ENCODE data around the gene HIGD1C.
A peak's percentile ranks its signal among the peaks of the same experiment; 100 is the strongest.

Gene HIGD1C

DNA sequence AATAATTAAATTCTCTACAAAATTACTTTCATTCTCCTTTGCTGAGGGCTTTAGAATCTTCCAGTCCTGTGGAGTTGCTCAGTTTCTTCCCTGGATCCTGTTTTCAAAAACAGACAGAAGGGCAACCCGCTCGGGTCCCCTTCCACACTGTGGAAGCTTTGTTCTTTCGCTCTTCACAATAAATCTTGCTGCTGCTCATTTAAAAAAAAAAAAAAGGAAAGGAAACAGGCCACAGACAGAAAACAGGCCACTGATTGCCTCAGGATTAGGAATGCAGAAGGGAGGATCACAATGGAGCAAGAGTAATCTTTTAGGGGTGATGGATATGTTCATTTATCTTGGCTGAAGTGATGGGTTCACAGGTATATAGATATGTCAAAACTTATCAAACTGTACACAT lies 29.5 kb upstream of the HIGD1C start:
- DNase-seq (ENCODE audit: low spot score) = no peak
- in situ Hi-C loops (cut with MboI; ENCODE audit: low pct_unique_long_range_greater_than_20kb, low sequenced_read_pairs, unreplicated experiment) = no loop called here
- TF ChIP-seq, protein P1, sequence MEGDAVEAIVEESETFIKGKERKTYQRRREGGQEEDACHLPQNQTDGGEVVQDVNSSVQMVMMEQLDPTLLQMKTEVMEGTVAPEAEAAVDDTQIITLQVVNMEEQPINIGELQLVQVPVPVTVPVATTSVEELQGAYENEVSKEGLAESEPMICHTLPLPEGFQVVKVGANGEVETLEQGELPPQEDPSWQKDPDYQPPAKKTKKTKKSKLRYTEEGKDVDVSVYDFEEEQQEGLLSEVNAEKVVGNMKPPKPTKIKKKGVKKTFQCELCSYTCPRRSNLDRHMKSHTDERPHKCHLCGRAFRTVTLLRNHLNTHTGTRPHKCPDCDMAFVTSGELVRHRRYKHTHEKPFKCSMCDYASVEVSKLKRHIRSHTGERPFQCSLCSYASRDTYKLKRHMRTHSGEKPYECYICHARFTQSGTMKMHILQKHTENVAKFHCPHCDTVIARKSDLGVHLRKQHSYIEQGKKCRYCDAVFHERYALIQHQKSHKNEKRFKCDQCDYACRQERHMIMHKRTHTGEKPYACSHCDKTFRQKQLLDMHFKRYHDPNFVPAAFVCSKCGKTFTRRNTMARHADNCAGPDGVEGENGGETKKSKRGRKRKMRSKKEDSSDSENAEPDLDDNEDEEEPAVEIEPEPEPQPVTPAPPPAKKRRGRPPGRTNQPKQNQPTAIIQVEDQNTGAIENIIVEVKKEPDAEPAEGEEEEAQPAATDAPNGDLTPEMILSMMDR (IDR thresholded peaks at IDR 0.05; ENCODE audit: extremely low read depth, insufficient read depth, missing control alignments) = no peak

DNA sequence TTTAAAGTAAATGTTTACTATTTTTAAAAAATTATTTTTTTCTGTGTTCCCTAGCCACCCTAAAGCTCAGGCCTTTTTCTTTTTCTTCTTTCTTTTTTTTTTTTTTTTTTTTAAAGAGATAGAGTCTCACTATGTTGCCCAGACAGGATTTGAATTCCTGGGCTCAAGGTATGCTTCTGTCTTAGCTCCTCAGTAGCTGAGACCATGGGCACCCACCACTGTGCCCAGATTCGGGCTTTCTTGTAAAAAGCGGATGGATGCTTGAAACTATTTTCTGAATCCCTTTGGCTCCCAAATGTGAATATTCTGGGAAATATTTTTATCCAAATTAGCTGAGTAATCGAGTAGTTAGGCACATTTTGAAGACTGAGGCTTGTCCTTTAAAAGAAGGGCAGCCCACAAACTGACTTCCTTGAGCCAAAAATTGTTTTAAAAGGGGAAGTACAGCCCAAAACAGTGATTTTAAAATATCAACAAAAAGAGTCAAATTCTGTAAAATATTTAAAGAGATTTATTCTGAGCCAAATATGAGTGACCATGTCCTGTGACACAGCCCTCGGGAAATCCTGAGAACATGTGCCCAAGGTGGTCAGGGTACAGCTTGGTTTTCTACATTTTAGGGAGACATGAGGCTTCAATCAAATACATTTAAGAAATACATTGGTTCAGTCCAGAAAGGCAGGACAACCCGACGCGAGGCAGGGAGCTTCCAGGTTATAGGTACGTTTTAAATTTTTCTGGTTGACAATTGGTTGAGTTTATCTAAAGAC lies 28.8 kb upstream of the HIGD1C start:
- in situ Hi-C loops (cut with MboI; ENCODE audit: low pct_unique_long_range_greater_than_20kb, low sequenced_read_pairs, unreplicated experiment) = no loop called here
- TF ChIP-seq, protein P1 (IDR thresholded peaks at IDR 0.05; ENCODE audit: extremely low read depth, insufficient read depth, missing control alignments) = no peak
- no peak for DNase-seq (ENCODE audit: low spot score)

DNA sequence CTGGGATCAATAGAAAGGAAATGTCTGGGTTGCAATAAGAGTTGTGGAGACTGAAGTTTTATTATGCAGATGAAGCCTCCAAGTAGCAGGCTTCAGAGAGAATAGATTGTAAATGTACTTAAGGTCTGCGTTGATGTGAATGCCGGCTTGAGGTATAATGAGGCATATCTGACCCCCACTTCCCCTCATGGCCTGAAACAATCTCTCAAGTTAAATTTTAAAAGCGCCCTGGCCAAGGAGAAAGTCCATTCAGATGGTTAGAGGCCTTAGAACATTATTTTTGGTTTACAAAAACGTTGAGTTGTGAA lies 28.3 kb upstream of the HIGD1C start:
- no peak for DNase-seq (ENCODE audit: low spot score)
- TF ChIP-seq, protein P1 (IDR thresholded peaks at IDR 0.05; ENCODE audit: extremely low read depth, insufficient read depth, missing control alignments) = no peak

DNA sequence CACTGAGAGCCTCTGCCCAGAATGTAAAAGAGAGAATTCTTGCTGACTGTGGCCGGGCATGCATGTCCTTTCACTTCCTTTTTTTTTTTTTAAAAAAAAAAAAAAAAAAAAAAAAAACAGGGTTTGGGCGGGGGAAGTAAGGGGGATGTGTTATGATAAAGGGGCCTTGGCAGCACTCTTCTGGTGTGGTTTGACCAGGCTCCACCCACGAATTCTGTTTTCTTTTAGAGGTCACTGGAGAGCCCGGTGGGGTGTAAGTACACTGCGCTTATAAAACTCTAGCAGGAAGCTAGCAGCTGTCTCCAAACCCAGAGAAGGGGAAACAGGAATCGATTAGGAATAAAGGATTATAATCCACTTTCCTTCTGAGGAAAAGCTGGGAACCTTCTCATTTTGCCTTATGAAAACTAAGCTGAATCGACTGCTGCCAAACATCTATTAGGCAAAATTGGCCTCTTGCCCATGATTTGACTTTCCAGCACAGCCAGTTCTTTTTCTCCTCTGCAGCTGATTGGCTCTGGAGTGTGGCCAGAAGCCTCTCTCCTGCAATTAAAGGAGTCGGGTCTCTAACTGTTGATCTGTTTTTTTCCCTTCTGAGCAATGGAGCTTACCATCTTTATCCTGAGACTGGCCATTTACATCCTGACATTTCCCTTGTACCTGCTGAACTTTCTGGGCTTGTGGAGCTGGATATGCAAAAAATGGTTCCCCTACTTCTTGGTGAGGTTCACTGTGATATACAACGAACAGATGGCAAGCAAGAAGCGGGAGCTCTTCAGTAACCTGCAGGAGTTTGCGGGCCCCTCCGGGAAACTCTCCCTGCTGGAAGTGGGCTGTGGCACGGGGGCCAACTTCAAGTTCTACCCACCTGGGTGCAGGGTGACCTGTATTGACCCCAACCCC lies 27.7 kb upstream of the HIGD1C start:
- DNase-seq (ENCODE audit: low spot score) = peak; percentile 65
- in situ Hi-C loops (cut with MboI; ENCODE audit: low pct_unique_long_range_greater_than_20kb, low sequenced_read_pairs, unreplicated experiment) = no loop called here
- TF ChIP-seq, protein P1 (IDR thresholded peaks at IDR 0.05; ENCODE audit: extremely low read depth, insufficient read depth, missing control alignments) = no peak

More for the DNA sequence above, 28.3 kb upstream of the HIGD1C start:
- in situ Hi-C loops (cut with MboI; ENCODE audit: low pct_unique_long_range_greater_than_20kb, low sequenced_read_pairs, unreplicated experiment) = no loop called here

DNA sequence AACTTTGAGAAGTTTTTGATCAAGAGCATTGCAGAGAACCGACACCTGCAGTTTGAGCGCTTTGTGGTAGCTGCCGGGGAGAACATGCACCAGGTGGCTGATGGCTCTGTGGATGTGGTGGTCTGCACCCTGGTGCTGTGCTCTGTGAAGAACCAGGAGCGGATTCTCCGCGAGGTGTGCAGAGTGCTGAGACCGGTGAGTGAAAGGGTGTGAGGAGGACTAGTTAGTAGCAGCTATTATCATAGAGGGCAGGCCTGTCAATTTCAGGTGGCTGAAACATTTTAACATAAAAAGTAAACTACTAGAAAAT lies 27.0 kb upstream of the HIGD1C start:
- in situ Hi-C loops (cut with MboI; ENCODE audit: low pct_unique_long_range_greater_than_20kb, low sequenced_read_pairs, unreplicated experiment) = no loop called here
- no peak for DNase-seq (ENCODE audit: low spot score)
- TF ChIP-seq, protein P1 (IDR thresholded peaks at IDR 0.05; ENCODE audit: extremely low read depth, insufficient read depth, missing control alignments) = no peak

DNA sequence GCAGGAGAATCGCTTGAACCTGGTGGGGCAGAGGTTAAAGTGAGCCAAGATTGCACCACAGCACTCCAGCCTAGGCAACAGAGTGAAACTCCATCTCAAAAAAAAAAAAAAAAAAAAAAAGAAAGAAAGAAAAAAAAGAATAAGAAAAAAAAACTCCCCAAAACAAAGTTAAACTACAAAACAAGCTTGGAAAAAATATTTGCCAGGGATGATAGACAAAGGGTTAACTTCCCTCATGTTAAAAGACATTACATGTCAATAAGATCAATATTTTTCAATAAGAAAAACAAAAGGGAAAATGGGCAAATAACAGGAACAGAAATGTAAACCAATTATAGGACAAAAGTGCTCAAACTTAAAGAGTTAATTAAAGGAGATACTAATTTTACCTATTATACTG lies 26.4 kb upstream of the HIGD1C start:
- TF ChIP-seq, protein P1 (IDR thresholded peaks at IDR 0.05; ENCODE audit: extremely low read depth, insufficient read depth, missing control alignments) = no peak
- in situ Hi-C loops (cut with MboI; ENCODE audit: low pct_unique_long_range_greater_than_20kb, low sequenced_read_pairs, unreplicated experiment) = no loop called here
- no peak for DNase-seq (ENCODE audit: low spot score)

Data from GM13977 (cell line).